OCI-LY7 (cell line): ENCODE measurements around the gene SLC35F4. TPM values are rescaled to one million over a fixed set of nuclear protein-coding genes. Genes with fewer than 3 reads are reported as not detected.

Source experiments
- BruUV-seq: library from RNA; stranded (reverse); fragments of 400-500 nt; replicated peaks from 2 replicates; lab custom pipeline; 2021; lab: Mats Ljungman, UMichigan
- CTCF ChIA-PET: fragments of 300-600 bp; sonication (Branson Sonifier 250); formaldehyde crosslinking; loops from one replicate; lab custom pipeline; 2022; ENCODE audit warnings: antibody characterized with exemption; ENCODE audit not compliant: unreplicated experiment; lab: Charles Lee
- POLR2A ChIA-PET: fragments of 300-600 bp; sonication (Branson Sonifier 250); formaldehyde crosslinking; loops from one replicate; lab custom pipeline; 2022; ENCODE audit warnings: antibody characterized with exemption; lab: Charles Lee
- DNase-seq: peaks from one replicate; pipeline ENCODE4 v3.0.0-alpha.2; 2015; ENCODE audit warnings: low spot score
- H2AFZ ChIP-seq: fragments of 200-600 bp; sonication (generic), shearing (Covaris generic); 2 replicates; pipeline ENCODE4 v1.6.1; 2014; ENCODE audit warnings: mild to moderate bottlenecking, antibody characterized with exemption, low read length, moderate library complexity
- H3K27ac ChIP-seq: fragments of 200-600 bp; sonication (generic); 2 replicates; pipeline ENCODE4 v1.5.1; 2014; ENCODE audit warnings: mixed run types, low read depth, mild to moderate bottlenecking, moderate library complexity, low read length, inconsistent platforms; ENCODE audit not compliant: poor library complexity, severe bottlenecking
- H3K36me3 ChIP-seq: fragments of 200-600 bp; sonication (generic); 2 replicates; pipeline ENCODE4 v1.6.1; 2014; ENCODE audit warnings: mild to moderate bottlenecking, antibody characterized with exemption, low read length, moderate library complexity, mixed read lengths; ENCODE audit not compliant: insufficient read depth
- H3K4me1 ChIP-seq: fragments of 200-600 bp; sonication (generic); 2 replicates; pipeline ENCODE4 v1.5.1; 2014; ENCODE audit warnings: mild to moderate bottlenecking, low read length; ENCODE audit not compliant: insufficient read depth, poor library complexity, severe bottlenecking
- H3K4me2 ChIP-seq: fragments of 200-600 bp; sonication (generic); 2 replicates; pipeline ENCODE4 v1.6.1; 2014; ENCODE audit warnings: mild to moderate bottlenecking, low read length
- H3K4me3 ChIP-seq: fragments of 200-600 bp; sonication (generic); 2 replicates; pipeline ENCODE4 v1.5.1; 2014; ENCODE audit warnings: mild to moderate bottlenecking, low read depth, low read length; ENCODE audit not compliant: poor library complexity, severe bottlenecking
- H3K79me2 ChIP-seq: fragments of 200-600 bp; sonication (generic); 2 replicates; pipeline ENCODE4 v1.6.1; 2016; ENCODE audit warnings: low read depth, mild to moderate bottlenecking, low read length, moderate library complexity, mixed read lengths; ENCODE audit not compliant: insufficient read depth
- H3K9me2 ChIP-seq: fragments of 200-600 bp; sonication (generic); 2 replicates; pipeline ENCODE4 v1.6.1; 2016; ENCODE audit warnings: mild to moderate bottlenecking, low read length, mixed read lengths; ENCODE audit not compliant: insufficient read depth
- H3K9me3 ChIP-seq: fragments of 200-600 bp; sonication (generic); 2 replicates; pipeline ENCODE4 v1.6.1; 2014; ENCODE audit warnings: mild to moderate bottlenecking, mixed run types, low read length, mixed read lengths
- H4K20me1 ChIP-seq: fragments of 200-600 bp; sonication (generic); 2 replicates; pipeline ENCODE4 v1.6.1; 2014; ENCODE audit warnings: mild to moderate bottlenecking, antibody characterized with exemption, low read length, moderate library complexity, mixed read lengths; ENCODE audit not compliant: insufficient read depth
- EZH2phosphoT487 ChIP-seq: fragments of 200-600 bp; sonication (generic); IDR thresholded peaks from 2 replicates; pipeline ENCODE4 v1.6.1; 2018; ENCODE audit warnings: low read depth, borderline replicate concordance, mild to moderate bottlenecking, mixed run types, antibody characterized with exemption, low read length, moderate library complexity, mixed read lengths
- intact Hi-C: fragments of 100-400 bp; cut with micrococcal nuclease; formaldehyde crosslinking; loops from one replicate; pipeline ENCODE4 v1.10.0; 2022; ENCODE audit not compliant: unreplicated experiment
- total RNA-seq, 2 experiments: library from RNA; depleted of rRNA in 1 of 2; stranded (reverse); fragments of >200 nt in 1 of 2; shearing (Covaris generic) in 1 of 2; gene quantifications; 2 replicates each; pipeline ENCODE4 v1.2.3, GENCODE V29; 2014 to 2022
- TF ChIP-seq, protein P1 (sequence below): fragments of 200-600 bp; sonication (generic); conservative IDR thresholded peaks from 2 replicates; pipeline ENCODE4 v1.5.1; 2014; ENCODE audit warnings: mild to moderate bottlenecking, antibody characterized with exemption, low read length, moderate library complexity, mixed read lengths

The SLC35F4 gene
- total RNA-seq, 2 experiments from 2014 or later: not detected

DNA sequence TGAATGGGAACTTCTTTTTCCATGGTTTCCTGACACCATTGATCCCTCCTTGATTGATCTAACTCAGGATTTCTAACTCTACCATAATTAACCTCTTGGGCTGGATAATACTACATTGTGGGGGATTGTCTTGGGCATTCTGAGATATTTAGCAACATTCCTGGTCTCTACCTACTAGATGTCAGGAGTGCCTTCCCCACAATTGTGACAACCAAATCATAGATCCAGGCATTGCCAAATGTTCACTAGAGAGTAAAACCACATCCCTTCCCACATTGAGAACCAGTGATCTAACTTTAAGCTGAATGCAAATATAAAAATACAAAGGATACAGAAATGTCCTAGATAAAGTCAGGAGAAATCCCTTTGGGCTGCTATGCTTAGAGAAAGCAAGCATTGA is 335.3 kb downstream of the SLC35F4 start:
- ChIA-PET POLR2A (interaction anchor here (0.5 kb wide), 1 partner anchor 12 kb away, joined by 3 read pairs; no protein-coding TSS in a partner anchor), CTCF (no interaction called here)
- no peak overlapping the region for H2AFZ ChIP-seq
- no peak overlapping the region for H3K27ac ChIP-seq
- TF ChIP-seq, protein P1, sequence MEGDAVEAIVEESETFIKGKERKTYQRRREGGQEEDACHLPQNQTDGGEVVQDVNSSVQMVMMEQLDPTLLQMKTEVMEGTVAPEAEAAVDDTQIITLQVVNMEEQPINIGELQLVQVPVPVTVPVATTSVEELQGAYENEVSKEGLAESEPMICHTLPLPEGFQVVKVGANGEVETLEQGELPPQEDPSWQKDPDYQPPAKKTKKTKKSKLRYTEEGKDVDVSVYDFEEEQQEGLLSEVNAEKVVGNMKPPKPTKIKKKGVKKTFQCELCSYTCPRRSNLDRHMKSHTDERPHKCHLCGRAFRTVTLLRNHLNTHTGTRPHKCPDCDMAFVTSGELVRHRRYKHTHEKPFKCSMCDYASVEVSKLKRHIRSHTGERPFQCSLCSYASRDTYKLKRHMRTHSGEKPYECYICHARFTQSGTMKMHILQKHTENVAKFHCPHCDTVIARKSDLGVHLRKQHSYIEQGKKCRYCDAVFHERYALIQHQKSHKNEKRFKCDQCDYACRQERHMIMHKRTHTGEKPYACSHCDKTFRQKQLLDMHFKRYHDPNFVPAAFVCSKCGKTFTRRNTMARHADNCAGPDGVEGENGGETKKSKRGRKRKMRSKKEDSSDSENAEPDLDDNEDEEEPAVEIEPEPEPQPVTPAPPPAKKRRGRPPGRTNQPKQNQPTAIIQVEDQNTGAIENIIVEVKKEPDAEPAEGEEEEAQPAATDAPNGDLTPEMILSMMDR: no peak
- TF ChIP-seq EZH2phosphoT487: no peak
- no peaks in the 10 kb centered on the region for H3K4me1 ChIP-seq
- no TSS peak for BruUV-seq
- H4K20me1 ChIP-seq: no peaks in the 10 kb centered on the region
- H3K9me3 ChIP-seq: no peaks in the 10 kb centered on the region
- no peak for DNase-seq
- no peaks in the 10 kb centered on the region for H3K9me2 ChIP-seq
- H3K36me3 ChIP-seq: no peaks in the 10 kb centered on the region
- H3K4me2 ChIP-seq: no peak overlapping the region
- no peak overlapping the region for H3K4me3 ChIP-seq
- H3K79me2 ChIP-seq: no peaks in the 10 kb centered on the region
- intact Hi-C loops: no loop called here

DNA sequence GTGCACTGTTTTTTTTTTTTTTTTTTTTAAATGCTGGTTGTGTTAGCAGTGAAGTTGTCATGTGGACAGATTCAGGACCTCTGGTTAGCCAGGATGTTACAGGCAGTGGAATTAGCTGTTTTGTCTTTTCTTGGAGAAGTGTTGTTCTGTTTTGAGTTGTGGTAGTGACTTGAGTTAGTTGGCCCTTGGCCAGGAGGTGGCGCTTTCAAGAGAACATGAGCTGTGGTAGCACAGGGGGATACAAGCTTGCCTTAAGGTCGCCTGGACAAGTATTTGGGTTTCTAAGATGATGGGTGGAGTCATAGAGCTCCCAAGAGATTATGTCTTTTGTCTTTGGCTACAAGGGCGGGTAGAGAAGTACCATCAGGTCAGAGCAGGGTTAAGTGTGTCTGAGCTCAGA is 338.9 kb downstream of the SLC35F4 start:
- Histone ChIP-seq H3K9me2 (no peaks in the 10 kb centered on the region), H3K4me3 (no peak overlapping the region), H2AFZ (no peak overlapping the region), H3K4me2 (no peak overlapping the region), H3K4me1 (no peaks in the 10 kb centered on the region), H3K79me2 (no peaks in the 10 kb centered on the region), H3K9me3 (no peaks in the 10 kb centered on the region), H3K36me3 (no peaks in the 10 kb centered on the region), H4K20me1 (no peaks in the 10 kb centered on the region), H3K27ac (no peak overlapping the region)
- CTCF ChIA-PET: no interaction called here
- BruUV-seq: no TSS peak
- POLR2A ChIA-PET: interaction anchor here (0.7 kb wide), 1 partner anchor 196 kb away, joined by 3 read pairs; no protein-coding TSS in a partner anchor
- DNase-seq: peak; percentile 19
- TF ChIP-seq, protein P1: peak; percentile 63
- TF ChIP-seq EZH2phosphoT487: no peak
- intact Hi-C loops: no loop called here

DNA sequence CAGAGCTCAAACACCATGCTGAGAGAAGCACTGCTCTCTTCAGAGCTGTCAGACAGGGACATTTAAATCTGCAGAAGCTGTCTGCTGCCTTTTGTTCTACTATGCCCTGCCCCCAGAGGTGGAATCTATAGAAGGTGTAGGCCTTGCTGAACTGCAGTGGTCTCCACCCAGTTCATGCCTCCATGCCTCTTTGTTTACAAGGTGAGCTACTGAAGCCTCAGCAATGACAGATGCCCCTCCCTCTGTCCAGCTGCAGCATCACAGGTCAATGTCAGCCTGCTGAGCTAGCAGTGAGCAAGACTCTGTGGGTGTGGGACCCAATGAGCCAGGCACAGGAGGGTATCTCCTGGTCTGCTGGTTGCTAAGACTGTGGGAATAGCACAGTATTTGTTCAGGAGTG is 346.8 kb downstream of the SLC35F4 start:
- intact Hi-C loops: no loop called here
- no TSS peak for BruUV-seq
- H3K9me3 ChIP-seq: no peaks in the 10 kb centered on the region
- TF ChIP-seq, protein P1: no peak
- no peak for TF ChIP-seq EZH2phosphoT487
- ChIA-PET CTCF (no interaction called here), POLR2A (interaction anchor here (0.7 kb wide), 1 partner anchor 12 kb away, joined by 3 read pairs; no protein-coding TSS in a partner anchor)
- no peaks in the 10 kb centered on the region for H3K79me2 ChIP-seq
- H3K4me2 ChIP-seq: no peak overlapping the region
- no peak overlapping the region for H3K27ac ChIP-seq
- H4K20me1 ChIP-seq: no peaks in the 10 kb centered on the region
- H2AFZ ChIP-seq: no peak overlapping the region
- DNase-seq: no peak
- no peaks in the 10 kb centered on the region for H3K4me1 ChIP-seq
- no peaks in the 10 kb centered on the region for H3K36me3 ChIP-seq
- H3K9me2 ChIP-seq: no peaks in the 10 kb centered on the region
- H3K4me3 ChIP-seq: no peak overlapping the region
